Measurements from ENCODE around the gene RPL19. TPM values are rescaled to one million over a fixed set of nuclear protein-coding genes. Genes with fewer than 3 reads are reported as not detected.
A peak's percentile ranks its signal among the peaks of the same experiment; 100 is the strongest.

Gene RPL19
- total RNA-seq, 2 experiments from 2014 or later, result 3,132 to 4,395 TPM

GRCh38 chr17:39239640-39240314 is 39.7 kb downstream of the RPL19 start:
- no peaks in the 10 kb centered on the region for H3K9me3 ChIP-seq (ENCODE audit: low read length)
- H3K79me2 ChIP-seq (ENCODE audit: insufficient read depth, low read depth, low read length), result no peaks in the 10 kb centered on the region
- no peaks in the 10 kb centered on the region for H3K9me2 ChIP-seq (ENCODE audit: insufficient read depth, low read length)
- H3K27ac ChIP-seq (ENCODE audit: low read depth, low read length, poor library complexity, severe bottlenecking), result peak overlapping the region; percentile 25
- no peaks in the 10 kb centered on the region for H4K20me1 ChIP-seq (ENCODE audit: insufficient read depth, low read length)
- H3K4me3 ChIP-seq (ENCODE audit: low read depth, low read length, poor library complexity, severe bottlenecking), result peak overlapping the region; percentile 59
- CTCF ChIA-PET (ENCODE audit: unreplicated experiment), result interaction anchor here (5.2 kb wide), 1 partner anchor 32 kb away, joined by 45 read pairs; no protein-coding TSS in a partner anchor
- H3K4me2 ChIP-seq (ENCODE audit: low read length), result peak overlapping the region; percentile 62
- intact Hi-C loops (cut with micrococcal nuclease; ENCODE audit: unreplicated experiment), result loop anchor here (1.0 kb wide), 1 partner anchor 32 kb away; no protein-coding TSS in a partner anchor
- DNase-seq (ENCODE audit: low spot score), result peak; percentile 89
- no TSS peak for BruUV-seq (replicated peaks)
- peaks cover 89% of the 10 kb centered on the region for H3K4me1 ChIP-seq (ENCODE audit: insufficient read depth, low read length, poor library complexity, severe bottlenecking)
- POLR2A ChIA-PET, result interaction anchor here (0.6 kb wide), 1 partner anchor 304 kb away, joined by 4 read pairs; no protein-coding TSS in a partner anchor
- H2AFZ ChIP-seq (ENCODE audit: low read length), result peak overlapping the region; percentile 58
- no peaks in the 10 kb centered on the region for H3K36me3 ChIP-seq (ENCODE audit: insufficient read depth, low read length)
- TF ChIP-seq CTCF (conservative IDR thresholded peaks at IDR 0.05; ENCODE audit: low read length) (peak; percentile 89), EZH2phosphoT487 (IDR thresholded peaks at IDR 0.05; ENCODE audit: borderline replicate concordance, low read depth, low read length) (no peak)

GRCh38 chr17:39240631-39241030 is 40.5 kb downstream of the RPL19 start:
- Histone ChIP-seq H3K4me1 (ENCODE audit: insufficient read depth, low read length, poor library complexity, severe bottlenecking) (peaks cover 85% of the 10 kb centered on the region), H3K9me2 (ENCODE audit: insufficient read depth, low read length) (no peaks in the 10 kb centered on the region), H3K27ac (ENCODE audit: low read depth, low read length, poor library complexity, severe bottlenecking) (peak overlapping the region; percentile 69), H3K4me3 (ENCODE audit: low read depth, low read length, poor library complexity, severe bottlenecking) (peak overlapping the region; percentile 59), H2AFZ (ENCODE audit: low read length) (no peak overlapping the region), H3K36me3 (ENCODE audit: insufficient read depth, low read length) (no peaks in the 10 kb centered on the region), H4K20me1 (ENCODE audit: insufficient read depth, low read length) (no peaks in the 10 kb centered on the region), H3K4me2 (ENCODE audit: low read length) (peak overlapping the region; percentile 49), H3K9me3 (ENCODE audit: low read length) (no peaks in the 10 kb centered on the region), H3K79me2 (ENCODE audit: insufficient read depth, low read depth, low read length) (no peaks in the 10 kb centered on the region)
- ChIA-PET POLR2A (interaction anchor here (1.3 kb wide), 1 partner anchor 31 kb away, joined by 3 read pairs; no protein-coding TSS in a partner anchor), CTCF (ENCODE audit: unreplicated experiment) (interaction anchor here (4.3 kb wide), 1 partner anchor 33 kb away, joined by 33 read pairs; no protein-coding TSS in a partner anchor)
- intact Hi-C loops (cut with micrococcal nuclease; ENCODE audit: unreplicated experiment), result no loop called here
- no peak for DNase-seq (ENCODE audit: low spot score)
- BruUV-seq (replicated peaks), result no TSS peak
- TF ChIP-seq EZH2phosphoT487 (IDR thresholded peaks at IDR 0.05; ENCODE audit: borderline replicate concordance, low read depth, low read length), result no peak
- no peak for TF ChIP-seq CTCF (conservative IDR thresholded peaks at IDR 0.05; ENCODE audit: low read length)

GRCh38 chr17:39243155-39243554 is 43.1 kb downstream of the RPL19 start:
- POLR2A ChIA-PET, result interaction anchor here (0.7 to 2.0 kb wide), 3 partner anchors 36 to 140 kb away, joined by 3 to 18 read pairs (median 3); no protein-coding TSS in a partner anchor
- Histone ChIP-seq H3K9me3 (ENCODE audit: low read length) (no peaks in the 10 kb centered on the region), H2AFZ (ENCODE audit: low read length) (no peak overlapping the region), H3K79me2 (ENCODE audit: insufficient read depth, low read depth, low read length) (no peaks in the 10 kb centered on the region), H3K27ac (ENCODE audit: low read depth, low read length, poor library complexity, severe bottlenecking) (peak overlapping the region; percentile 59), H3K4me1 (ENCODE audit: insufficient read depth, low read length, poor library complexity, severe bottlenecking) (peaks cover 66% of the 10 kb centered on the region), H3K9me2 (ENCODE audit: insufficient read depth, low read length) (no peaks in the 10 kb centered on the region), H3K4me2 (ENCODE audit: low read length) (peak overlapping the region; percentile 28), H4K20me1 (ENCODE audit: insufficient read depth, low read length) (no peaks in the 10 kb centered on the region), H3K36me3 (ENCODE audit: insufficient read depth, low read length) (no peaks in the 10 kb centered on the region), H3K4me3 (ENCODE audit: low read depth, low read length, poor library complexity, severe bottlenecking) (no peak overlapping the region)
- DNase-seq (ENCODE audit: low spot score), result no peak
- intact Hi-C loops (cut with micrococcal nuclease; ENCODE audit: unreplicated experiment), result no loop called here
- CTCF ChIA-PET (ENCODE audit: unreplicated experiment), result interaction anchor here (0.6 to 4.3 kb wide), 4 partner anchors 9 to 351 kb away, joined by 3 to 33 read pairs (median 5); no protein-coding TSS in a partner anchor
- TF ChIP-seq CTCF (conservative IDR thresholded peaks at IDR 0.05; ENCODE audit: low read length) (no peak), EZH2phosphoT487 (IDR thresholded peaks at IDR 0.05; ENCODE audit: borderline replicate concordance, low read depth, low read length) (no peak)
- no TSS peak for BruUV-seq (replicated peaks)
